ENCODE measurements around the gene ABCG1. TPM values are rescaled to one million over a fixed set of nuclear protein-coding genes. Genes with fewer than 3 reads are reported as not detected.

ABCG1 gene
- total and polyA plus RNA-seq, 2 of the 4 experiments (the other 2 are of a cell fraction): 0.19 to 0.36 TPM

GRCh38 chr21:42286416-42286815 is 67.5 kb downstream of the ABCG1 start:
- H2AK5ac ChIP-seq (ENCODE audit: low read depth, low read length): no peak overlapping the region
- no peaks in the 10 kb centered on the region for H3K79me1 ChIP-seq (ENCODE audit: low read depth in 1 of 2, low read length in 2 of 2)
- no peak overlapping the region for H3K9ac ChIP-seq (ENCODE audit: low read depth, low read length)
- ATAC-seq (ENCODE audit: low read depth): no peak
- TF ChIP-seq POLR2A (IDR thresholded peaks at IDR 0.05; ENCODE audit: low read depth, low read length) (no peak), CHD1 (IDR thresholded peaks at IDR 0.05; ENCODE audit: low read depth, low read length) (no peak), CEBPB (IDR thresholded peaks at IDR 0.05; ENCODE audit: low read depth, low read length) (no peak), RAD21 (IDR thresholded peaks at IDR 0.05; ENCODE audit: low read length) (no peak), CTCF (conservative IDR thresholded peaks at IDR 0.05; ENCODE audit: low read depth, low read length) (no peak), MAFK (IDR thresholded peaks at IDR 0.05; ENCODE audit: low read depth, low read length) (no peak), NFE2L2 (IDR thresholded peaks at IDR 0.05; ENCODE audit: low read depth, low read length) (no peak), FOS (IDR thresholded peaks at IDR 0.05; ENCODE audit: low read depth, low read length) (no peak), RCOR1 (IDR thresholded peaks at IDR 0.05; ENCODE audit: insufficient replicate concordance, low read length) (no peak), RFX5 (IDR thresholded peaks at IDR 0.05; ENCODE audit: low read depth, low read length) (no peak), SMC3 (IDR thresholded peaks at IDR 0.05; ENCODE audit: low read depth, low read length) (no peak), MXI1 (IDR thresholded peaks at IDR 0.05; ENCODE audit: borderline replicate concordance, low read depth, low read length) (no peak), MAZ (IDR thresholded peaks at IDR 0.05; ENCODE audit: borderline replicate concordance, low read depth, low read length) (no peak), USF2 (IDR thresholded peaks at IDR 0.05; ENCODE audit: low read depth, low read length) (no peak), BHLHE40 (IDR thresholded peaks at IDR 0.05; ENCODE audit: low read depth, low read length) (no peak), ELK1 (IDR thresholded peaks at IDR 0.05; ENCODE audit: borderline replicate concordance, low read depth, low read length) (no peak)
- H3K14ac ChIP-seq (replicated peaks; ENCODE audit: low read depth, low read length): no peak overlapping the region
- peaks cover 16% of the 10 kb centered on the region; the same call in 1 of the 2 replicates for H3K36me3 ChIP-seq (ENCODE audit: control insufficient read depth, insufficient read depth, low read length)
- no peak overlapping the region for H3K4ac ChIP-seq (ENCODE audit: low read depth, low read length)
- intact Hi-C loops (cut with micrococcal nuclease) (no loop called here), dilution Hi-C loops (cut with HindIII; ENCODE audit: low sequenced_read_pairs, unreplicated experiment) (no loop called here), in situ Hi-C loops (cut with MboI; ENCODE audit: low sequenced_read_pairs) (no loop called here)
- 81% methylated on average over 6 of the region's 12 CpGs; no CpG with 5 or more reads in 1 of the 2 experiments for WGBS, 2 experiments (ENCODE audit: extremely low coverage in 2 of 2, insufficient read length in 1 of 2)
- no peak overlapping the region for H3K56ac ChIP-seq (ENCODE audit: extremely low read depth, insufficient read depth, low read length)
- H4K91ac ChIP-seq (ENCODE audit: insufficient read depth, low read depth, low read length): no peak overlapping the region
- peaks cover 2% of the 10 kb centered on the region; the same call in 1 of the 2 replicates for H3K4me1 ChIP-seq (ENCODE audit: control insufficient read depth, insufficient read depth, low read length)
- H2BK15ac ChIP-seq (ENCODE audit: low read depth, low read length): no peak overlapping the region
- no peak for DNase-seq
- H4K8ac ChIP-seq (ENCODE audit: low read depth in 2 of 2, low read length in 2 of 2): no peak overlapping the region
- BruUV-seq (replicated peaks): no TSS peak
- H3K4me2 ChIP-seq (ENCODE audit: low read depth, low read length): no peak overlapping the region
- ChIA-PET POLR2A (ENCODE audit: unreplicated experiment) (no interaction called here), CTCF (no interaction called here)
- no peaks in the 10 kb centered on the region for H3K27me3 ChIP-seq (ENCODE audit: control insufficient read depth, insufficient read depth, low read length)
- no peak overlapping the region for H4K5ac ChIP-seq (ENCODE audit: low read depth, low read length)
- H2AFZ ChIP-seq (replicated peaks; ENCODE audit: low read length, poor library complexity): no peak overlapping the region
- no peak overlapping the region for H3K4me3 ChIP-seq (ENCODE audit: insufficient read depth, low read depth, low read length)
- no peak overlapping the region for H3K18ac ChIP-seq (ENCODE audit: low read depth, low read length)
- no peak overlapping the region for H2BK20ac ChIP-seq (ENCODE audit: low read depth, low read length)
- peaks cover 2% of the 10 kb centered on the region; the same call in 1 of the 2 replicates for H3K9me3 ChIP-seq (ENCODE audit: control insufficient read depth, insufficient read depth, low read length)
- H3K9me1 ChIP-seq (ENCODE audit: insufficient read depth, low read length): no peaks in the 10 kb centered on the region; the same call in 1 of the 2 replicates
- H2AK9ac ChIP-seq (replicated peaks; ENCODE audit: low read depth, low read length, poor library complexity): no peak overlapping the region
- H3K27ac ChIP-seq (ENCODE audit: insufficient read depth, low read length): no peak overlapping the region
- no peaks in the 10 kb centered on the region for H4K20me1 ChIP-seq (ENCODE audit: insufficient read depth, low read length)
- no peak overlapping the region for H2BK5ac ChIP-seq (ENCODE audit: low read depth, low read length, poor library complexity, severe bottlenecking)
- no peak overlapping the region for H2BK120ac ChIP-seq (ENCODE audit: low read depth, low read length)
- no peak overlapping the region for H3K23ac ChIP-seq (ENCODE audit: low read depth, low read length)
